AG20443 (cell line): ENCODE results near the gene PTPRM.

Experiments
- DNase-seq: peaks from one replicate; pipeline ENCODE4 v3.0.0; 2012; ENCODE audit warnings: low spot score, mixed read lengths

The PTPRM gene

DNA sequence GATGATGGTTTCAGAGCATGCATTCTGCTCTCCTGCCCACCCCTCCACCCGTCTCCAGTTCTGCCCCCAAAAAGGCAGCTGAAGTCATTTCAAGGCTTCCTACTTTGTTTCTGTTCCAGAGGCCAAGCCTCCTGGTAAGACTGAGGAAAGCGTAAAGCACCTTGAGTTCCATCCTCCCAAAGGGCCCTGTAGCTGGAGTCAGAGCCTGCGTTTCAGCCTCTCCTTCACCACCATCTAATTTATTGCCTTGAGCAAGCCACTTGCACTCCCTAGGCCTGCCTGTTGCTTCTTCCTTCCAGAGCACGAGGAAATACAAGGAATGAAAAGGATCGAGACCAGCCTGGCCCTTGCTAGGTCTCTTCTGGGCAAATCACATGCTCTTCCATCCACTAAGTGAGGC lies 797.9 kb downstream of the PTPRM start:
- DNase-seq = no peak

DNA sequence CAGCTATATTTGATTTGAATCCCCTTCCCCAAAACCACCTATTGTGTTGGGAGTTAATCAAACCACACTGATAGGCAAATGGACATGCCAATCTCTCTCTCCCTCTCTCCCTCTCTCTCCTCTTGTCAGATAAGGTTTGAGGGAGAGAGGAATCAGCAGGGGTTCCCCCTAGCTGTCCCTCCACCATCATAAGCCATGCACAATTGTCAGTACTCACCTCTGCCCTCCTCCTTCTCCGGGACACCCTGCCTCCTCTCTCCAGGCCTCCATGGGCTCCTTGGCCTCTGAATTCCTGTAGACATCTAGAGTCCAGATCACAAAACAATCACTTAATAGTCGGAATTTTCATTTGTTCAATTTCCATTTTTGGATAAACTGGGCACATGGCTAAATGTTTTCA lies 798.4 kb downstream of the PTPRM start:
- no peak for DNase-seq

DNA sequence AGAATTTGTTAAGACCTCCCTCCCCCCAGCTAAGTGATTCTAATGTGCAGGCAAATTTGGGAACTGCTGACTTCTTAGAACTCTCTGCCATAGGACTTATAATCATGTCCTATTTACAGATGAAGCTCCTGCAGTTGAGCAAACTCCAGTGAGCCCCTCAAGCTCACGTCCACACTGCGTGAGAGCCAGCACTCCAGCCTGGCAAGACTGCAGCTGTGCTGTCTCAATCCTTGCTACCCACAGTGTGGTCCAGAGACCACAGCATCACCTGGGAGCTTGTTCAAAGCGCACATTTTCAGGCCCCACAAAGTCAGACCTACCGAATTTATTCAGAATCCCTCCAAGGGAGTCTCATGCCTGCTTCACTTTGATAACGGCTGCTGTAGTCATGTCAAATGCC lies 799.0 kb downstream of the PTPRM start:
- DNase-seq = no peak

DNA sequence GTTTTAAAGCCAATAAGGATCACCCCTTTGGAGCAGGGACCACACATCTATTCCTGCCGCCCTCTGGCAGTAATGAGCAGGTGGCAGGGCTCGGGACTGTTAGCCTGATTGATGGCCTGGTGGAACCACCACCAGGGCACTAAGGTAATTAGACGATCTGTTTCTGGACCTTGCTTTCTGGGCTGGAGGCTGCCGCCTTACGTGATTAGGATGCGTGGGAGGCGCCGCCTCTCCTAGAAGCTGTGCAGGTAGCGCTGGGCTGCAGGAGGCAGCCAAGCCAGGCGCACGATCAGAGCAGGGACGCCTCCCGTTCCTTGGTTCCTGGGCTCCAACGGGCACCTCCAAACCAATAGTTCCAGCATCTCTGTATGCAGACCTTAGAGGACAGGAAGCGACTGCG lies 799.5 kb downstream of the PTPRM start:
- no peak for DNase-seq

DNA sequence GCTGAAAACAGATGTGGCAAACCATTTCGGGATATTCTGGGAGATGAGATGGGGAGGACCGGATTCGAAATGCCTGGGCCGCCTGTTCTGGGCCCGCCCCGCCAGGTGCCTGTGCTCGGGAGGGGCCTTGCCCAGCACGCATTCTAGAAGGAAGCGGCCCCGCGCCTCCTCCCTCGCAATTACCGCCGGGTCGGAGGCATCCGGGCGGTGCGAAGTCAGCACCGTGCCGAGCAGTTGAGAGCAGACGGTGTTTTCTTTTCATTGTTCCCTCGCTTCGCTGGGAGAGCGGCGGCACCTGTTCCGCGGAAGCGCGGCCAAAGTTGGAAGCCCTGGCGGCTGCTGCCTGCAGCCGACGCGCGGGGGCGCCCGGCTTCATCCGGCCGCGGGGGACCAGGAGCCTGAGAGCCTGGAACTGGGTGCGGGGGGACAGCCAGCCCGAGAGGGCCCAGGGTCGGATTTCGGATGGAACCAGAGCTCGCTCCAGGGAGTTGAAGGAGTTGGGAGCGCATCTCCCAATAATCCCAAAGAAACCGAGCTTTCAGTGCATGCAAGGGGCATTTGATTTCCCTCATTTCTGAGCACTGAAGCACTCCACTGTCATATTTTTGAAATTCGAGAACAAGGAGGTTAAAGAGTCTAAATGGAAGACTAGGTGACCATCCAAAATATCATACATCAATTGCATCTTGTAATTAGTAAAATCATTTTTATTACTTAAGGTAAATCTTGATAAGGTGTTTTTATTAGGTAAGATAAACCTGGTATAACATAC lies 800.3 kb downstream of the PTPRM start:
- peak; percentile 64 for DNase-seq

DNA sequence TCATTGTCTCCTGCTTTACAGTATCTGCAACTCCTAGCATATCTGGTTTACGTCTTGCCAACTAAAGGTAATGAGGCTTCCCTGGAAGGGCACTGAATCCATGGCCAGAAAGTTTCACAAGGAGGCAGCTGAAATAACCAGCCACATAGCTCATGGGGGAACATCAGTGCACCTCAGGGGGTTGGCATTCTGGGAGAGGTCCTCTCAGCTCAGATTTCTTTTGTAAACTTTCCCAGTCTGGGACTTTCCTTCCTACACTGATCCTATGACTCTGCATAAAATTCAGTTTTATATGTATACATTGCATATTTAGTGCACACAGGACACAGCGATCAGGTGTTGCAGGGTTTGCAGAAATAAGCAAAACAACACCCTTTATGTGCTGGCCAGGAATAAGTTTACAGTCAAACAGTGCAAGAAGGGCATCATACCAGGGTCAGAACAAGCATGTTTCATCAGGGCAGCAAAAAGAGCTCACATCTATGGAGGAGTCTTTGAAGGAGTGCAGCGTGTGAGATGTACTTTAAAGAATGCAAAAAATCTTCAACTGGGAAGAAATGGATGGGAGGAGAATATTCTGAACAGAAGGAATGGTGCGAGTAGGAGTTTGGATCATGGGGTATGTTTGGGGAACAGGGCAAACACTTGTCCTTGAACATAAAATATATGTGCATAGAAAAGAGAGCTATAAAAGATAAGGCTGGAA lies 801.5 kb downstream of the PTPRM start:
- DNase-seq = no peak

DNA sequence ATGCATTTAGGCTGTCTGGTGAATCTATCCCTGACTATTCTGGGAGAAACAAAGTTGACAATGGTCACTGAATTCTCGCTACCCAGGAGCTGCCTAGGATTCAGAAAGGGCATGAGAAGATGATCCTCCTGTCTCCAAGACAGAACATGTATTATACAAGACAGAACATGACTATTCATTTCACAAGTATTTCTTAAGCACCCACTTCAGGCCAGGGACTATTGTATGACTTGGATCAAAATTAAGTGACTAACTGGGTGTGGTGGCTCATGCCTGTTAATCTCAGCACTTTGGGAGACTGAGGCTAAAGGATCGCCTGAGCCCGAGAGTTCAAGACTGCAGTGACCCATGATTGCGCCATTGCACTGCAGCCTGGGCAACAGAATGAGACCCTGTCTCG lies 806.4 kb downstream of the PTPRM start:
- peak; percentile 18 for DNase-seq

DNA sequence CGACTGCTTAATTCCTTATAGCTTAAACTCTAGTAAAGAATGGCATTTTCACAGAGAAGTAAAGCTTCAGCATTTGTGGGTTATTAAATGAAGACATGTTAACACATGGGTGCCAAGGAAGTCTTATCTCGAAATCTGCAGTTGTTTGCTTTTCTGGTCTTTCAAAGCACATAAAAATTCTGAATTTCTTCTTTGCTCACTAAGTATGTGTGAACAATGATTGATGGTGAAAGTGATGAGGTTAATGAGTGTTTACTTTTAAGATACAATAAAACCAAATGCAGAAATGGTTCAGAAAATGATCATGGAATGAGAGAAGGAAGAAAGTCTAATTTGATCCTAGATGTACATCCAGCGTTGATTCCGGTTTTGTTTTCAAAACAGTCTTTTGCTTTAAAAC lies 807.6 kb downstream of the PTPRM start:
- no peak for DNase-seq

DNA sequence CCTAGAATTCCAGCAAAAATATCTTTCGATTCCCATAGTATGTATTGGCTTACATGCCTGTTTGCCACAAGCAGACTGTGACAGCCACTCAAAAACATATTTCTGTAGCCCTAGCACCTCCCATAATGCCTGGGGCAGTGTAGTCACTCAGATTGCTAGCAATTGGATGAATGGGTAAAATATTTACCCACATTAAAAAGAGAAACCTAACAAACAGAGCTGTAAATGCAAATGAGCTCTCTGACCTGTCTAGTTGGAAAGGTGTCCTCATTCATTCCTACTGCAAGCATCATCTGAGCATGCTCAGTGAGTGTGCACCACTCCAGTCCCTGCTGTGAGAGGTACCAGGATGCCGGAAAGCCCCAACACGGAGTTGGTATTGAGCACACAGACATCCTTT lies 808.1 kb downstream of the PTPRM start:
- no peak for DNase-seq

DNA sequence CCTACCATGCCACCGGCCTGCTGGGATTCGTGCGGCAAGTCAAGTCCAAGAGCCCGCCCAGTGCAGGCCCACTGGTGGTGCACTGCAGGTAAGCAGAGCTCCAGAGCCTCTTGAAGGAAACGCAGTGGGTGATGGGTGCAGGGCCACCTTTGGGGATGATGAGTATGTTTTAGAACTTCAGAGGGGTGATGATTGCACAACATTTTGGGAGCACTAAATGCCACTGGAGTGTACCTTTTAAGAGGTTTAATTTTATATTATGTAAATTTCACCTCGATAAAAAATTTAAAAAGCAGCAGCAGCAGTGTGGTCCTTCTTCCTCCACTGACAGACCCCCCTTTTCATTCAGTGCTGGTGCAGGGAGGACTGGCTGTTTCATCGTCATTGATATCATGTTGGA lies 809.0 kb downstream of the PTPRM start:
- no peak for DNase-seq

DNA sequence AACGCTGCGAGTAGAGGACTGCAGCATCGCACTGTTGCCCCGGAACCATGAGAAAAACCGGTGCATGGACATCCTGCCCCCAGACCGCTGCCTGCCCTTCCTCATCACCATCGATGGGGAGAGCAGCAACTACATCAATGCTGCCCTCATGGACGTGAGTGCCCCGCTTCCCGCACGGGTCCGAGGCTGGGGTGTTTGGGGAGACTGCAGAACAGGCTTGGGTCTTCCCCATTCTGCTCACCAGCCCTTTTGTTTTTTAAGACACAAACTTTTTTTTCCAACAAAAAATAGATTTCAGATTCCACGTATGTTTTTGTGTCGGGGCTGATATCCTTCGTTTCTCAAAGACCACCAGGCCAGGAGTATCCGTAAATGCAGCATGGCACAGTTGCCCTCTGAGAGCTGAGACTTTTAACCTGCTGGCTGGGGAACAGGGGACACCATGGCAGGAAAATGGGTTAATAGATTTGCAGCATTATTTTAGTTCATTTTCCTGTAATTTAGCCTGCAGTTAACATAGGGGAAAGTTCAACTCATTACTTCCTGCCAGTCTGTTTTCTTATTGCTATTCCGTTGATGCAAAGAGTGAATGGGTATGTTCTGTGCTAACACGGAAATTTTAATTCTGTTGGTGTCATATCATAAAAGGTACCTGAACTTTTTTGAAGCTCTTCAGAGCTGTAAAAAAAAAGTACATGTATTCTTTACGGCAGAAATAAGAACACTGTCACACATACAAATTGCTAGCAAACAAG lies 812.2 kb downstream of the PTPRM start:
- DNase-seq = no peak

DNA sequence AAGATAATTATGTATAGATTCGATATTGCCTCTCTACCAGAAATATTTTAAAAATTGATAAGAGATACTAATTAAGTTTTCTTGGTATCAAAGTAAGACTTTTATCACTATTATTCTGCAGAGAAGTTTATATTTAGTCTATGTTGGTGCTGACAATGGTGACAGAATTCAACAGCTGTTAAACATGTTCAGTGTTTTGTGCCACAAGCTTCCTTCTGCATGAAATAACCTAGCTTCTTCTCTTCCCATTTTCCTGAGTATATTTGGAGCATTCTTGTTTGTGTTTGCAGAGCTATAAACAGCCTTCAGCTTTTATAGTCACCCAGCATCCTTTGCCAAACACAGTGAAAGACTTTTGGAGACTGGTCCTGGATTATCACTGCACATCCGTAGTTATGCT lies 812.9 kb downstream of the PTPRM start:
- no peak for DNase-seq

DNA sequence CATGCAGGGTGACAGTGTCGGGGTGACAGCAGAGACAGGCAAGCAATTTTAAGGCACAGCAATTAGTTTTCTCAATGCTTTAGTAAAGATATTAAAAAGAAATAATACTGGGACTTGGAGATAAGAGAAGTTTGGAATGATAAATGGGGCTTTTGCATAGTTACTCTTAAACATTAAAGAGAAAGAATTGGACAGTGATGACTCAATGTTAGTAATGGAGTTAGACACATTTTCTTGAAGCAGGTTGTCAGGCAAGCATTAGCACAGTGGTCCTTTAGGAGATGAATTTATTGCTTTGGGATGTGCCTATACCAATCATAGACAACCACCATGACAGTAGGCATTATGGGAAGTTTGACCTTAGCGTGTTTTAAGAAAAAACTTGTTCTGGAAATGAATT lies 813.8 kb downstream of the PTPRM start:
- no peak for DNase-seq

DNA sequence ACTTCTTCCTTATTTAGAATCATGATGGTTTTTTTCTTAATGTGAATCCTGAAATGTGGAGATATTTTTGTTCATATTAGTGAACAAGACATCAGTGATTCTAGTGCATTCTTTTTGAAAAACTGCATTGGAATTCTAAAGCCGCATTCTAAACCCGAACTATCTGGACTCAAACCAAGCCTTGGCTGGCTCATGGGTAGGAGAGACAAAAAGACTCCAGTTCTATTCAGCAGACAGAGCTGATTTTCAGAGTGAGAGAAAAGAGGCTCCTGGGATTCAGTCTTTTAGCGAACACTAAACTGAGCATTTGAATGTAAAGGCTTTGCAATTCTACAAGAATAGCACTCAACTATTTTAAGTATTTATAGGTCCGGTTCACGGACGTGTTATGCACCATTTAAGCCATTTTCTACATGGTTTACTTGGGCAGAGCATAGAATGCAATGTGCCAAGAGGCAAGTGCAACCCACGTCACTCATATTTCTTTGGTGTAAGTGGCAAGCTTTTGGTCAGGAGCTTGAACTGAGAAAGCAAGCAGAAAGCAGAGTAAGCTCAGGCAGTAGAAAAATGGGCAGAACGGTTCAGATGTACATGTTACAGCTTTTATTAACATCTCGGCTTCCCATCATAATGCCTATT lies 814.8 kb downstream of the PTPRM start:
- no peak for DNase-seq

DNA sequence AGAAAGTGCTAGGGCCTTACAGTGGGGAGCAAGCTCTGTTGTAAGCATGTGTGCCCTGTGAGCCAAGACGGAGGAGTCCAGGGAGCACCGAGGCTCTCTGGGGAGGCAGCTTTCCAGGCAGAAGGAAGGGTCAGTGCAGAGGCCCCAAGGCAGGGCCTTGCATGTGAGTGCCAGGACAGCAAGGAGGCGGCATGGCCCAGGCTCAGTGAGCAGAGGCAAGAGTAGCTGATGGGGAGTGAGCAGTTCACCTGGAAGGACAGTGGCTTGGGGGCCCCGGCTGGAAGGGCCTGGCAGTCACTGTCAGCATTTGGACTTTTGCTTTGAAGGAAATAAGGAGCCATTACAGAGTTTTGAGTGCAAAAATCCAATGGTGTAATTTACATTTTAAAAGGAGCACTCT lies 818.3 kb downstream of the PTPRM start:
- DNase-seq = no peak

DNA sequence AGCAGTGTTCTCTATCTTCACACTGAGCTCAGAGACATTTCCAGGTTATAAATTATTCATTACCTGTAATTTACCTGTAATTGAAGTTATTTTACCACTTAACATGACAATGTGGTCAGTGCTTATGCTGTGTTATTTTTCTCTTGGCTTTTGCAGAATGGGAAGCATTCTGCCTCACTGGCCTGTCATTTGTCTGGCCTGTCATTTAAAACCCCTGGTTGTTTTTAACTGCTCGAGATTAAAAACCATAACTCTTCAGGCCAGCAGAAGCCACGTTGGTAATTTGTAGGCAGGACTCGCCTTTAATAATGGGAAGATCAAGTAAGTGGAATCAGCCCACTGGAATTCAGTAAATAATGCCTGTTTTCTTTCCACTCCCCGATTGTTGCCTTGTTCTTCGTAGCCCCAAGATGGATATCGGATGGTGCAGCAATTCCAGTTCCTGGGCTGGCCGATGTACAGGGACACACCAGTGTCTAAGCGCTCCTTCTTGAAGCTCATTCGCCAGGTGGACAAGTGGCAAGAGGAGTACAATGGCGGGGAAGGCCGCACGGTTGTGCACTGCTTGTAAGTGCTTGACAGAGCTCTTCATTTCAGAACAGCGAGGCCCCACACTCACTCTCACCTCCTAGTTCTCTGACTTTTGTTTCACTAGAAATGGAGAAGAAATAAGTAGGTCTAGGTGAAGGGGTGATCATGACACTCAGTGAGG lies 819.7 kb downstream of the PTPRM start:
- DNase-seq = no peak

DNA sequence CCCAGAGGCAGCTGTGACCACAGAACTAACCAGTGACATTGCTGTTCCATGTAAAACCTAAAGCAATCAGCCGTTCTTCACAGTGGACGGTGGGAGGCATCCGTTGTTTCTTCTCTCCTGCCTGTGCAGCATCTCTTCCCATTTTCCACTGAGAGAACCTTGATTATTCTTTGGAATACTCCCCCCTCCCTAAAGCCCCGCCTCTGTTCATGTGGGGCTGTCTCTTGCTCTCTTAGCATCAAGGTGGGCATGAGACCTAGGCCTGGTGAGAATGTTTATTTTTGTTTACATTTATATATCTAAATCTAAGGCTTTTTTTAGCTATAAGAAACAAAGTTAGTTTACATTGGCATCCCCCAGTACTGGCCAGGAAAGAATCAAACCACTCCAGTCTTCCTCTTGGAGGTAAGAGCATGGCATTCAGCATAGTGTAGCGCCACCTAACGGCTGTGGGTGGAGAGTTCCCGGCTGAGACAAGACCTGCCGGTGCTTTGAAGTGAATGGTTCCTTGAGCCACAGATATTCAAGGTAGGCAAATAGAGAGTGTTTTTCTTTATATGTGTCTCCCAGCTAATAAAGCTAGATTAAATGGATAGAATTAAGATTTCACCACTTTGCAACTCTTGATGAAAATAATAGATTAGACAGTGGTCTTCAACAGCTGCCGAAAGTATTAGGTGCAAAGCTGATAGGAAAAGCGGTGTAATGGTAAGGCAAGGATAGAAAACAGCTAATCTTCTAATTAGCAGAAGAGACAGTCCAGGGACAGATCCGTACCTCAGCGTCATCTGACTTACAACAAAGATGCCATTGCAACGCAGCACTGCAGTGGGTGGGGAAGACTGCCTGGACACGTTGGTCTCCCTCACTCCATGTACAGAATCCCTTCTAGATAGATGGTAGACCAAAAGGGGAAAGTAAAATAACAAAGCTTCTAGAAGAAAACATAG lies 822.5 kb downstream of the PTPRM start:
- DNase-seq = peak; percentile 84

DNA sequence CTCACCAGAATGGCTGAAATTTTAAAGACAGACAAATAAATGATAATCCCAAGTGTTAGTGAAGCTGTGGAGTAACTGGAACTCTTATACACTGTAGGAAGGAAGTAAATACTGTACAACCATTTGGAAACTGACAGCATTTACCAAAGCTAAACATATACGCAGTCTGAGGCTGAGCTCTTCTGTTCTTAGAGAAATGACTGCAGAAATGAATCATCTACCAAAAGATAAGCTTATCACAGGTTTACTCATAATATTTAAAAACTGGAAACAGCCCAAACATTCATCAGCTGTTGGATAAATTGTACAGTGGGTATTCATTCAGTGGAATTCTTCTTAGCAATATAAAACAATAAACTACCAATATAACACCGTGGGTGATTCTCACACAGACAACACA lies 824.0 kb downstream of the PTPRM start:
- no peak for DNase-seq

DNA sequence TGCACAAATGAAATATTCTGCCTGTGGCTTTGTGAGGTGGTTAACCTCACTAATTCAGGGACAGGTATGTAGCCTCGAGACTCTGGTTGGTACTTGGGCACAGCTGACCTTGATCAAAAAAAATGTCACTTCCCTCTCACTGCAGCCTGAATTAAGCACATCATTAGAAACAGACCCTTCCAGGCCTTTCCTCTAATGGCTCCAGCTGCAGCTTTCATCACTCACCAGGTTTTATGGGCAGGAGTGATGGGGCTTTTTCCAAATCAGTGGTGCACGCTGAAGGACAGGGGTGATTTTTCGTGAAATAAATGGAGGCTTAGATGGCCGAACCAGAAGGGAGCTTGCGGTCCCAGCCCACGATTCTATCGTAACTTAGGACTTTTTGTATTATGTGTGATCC lies 829.1 kb downstream of the PTPRM start:
- DNase-seq = no peak

DNA sequence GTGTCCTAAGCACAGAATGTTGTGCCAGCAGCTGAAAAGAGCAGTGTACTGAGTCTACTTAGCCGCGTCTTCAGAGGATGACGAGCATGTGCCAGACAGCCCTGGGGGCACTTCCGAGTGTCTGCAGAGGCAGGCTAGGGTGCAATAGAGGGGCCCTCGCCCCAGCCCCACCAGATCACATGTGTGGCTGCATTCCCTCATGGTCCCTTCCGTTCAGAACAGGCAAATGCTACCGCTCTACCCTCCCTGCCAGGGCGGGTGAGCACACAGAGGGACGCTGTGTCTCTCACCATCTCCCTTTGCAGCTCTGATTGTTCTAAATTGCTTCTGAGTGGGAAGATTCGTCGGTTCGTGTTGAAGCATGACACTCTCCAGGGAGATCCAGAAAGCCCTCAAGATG lies 829.9 kb downstream of the PTPRM start:
- DNase-seq = no peak

DNA sequence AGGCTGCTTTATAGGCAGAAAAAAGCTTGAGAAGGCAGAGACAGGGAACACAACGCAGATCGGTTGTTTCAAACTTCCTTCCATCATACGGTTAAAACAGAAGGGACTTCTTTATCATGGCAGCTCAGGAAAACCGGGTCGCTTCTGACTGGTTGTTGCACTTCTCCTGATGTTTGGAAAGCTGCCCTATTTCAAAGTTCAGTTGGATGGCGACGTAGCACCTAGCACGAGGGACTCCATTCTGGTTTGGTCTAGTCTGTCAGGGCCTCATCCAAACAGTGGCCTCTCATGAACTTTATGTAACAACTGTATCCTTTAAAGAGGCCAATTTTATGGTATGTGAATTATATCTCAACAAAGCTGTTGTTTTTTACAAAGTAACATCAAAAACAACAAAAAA lies 832.0 kb downstream of the PTPRM start:
- no peak for DNase-seq
